Mesothelial cell of epicardium (in vitro differentiated cells): ENCODE measurements around the gene RELL1. TPM values are rescaled to one million over a fixed set of nuclear protein-coding genes. Genes with fewer than 3 reads are reported as not detected.
"Not testable (repeated sequence)": the region's sequence is repeated elsewhere in the genome, so short reads cannot be mapped to it uniquely, and the experiment has no call there.

Experiments
- DNase-seq, 2 experiments: peaks; one replicate each; pipeline ENCODE4 v3.0.0; 2021; ENCODE audit warnings: low spot score in 2 of 2; ENCODE audit not compliant: unreplicated experiment in 2 of 2
- H3K27ac Mint-ChIP-seq: 2 replicates; pipeline ENCODE4 v1.8.0; 2021; ENCODE audit warnings: mixed read lengths
- H3K27me3 Mint-ChIP-seq: 2 replicates; pipeline ENCODE4 v1.8.0; 2021; ENCODE audit warnings: low read depth, mixed read lengths
- H3K36me3 Mint-ChIP-seq: 2 replicates; pipeline ENCODE4 v1.8.0; 2021; ENCODE audit warnings: mixed read lengths
- H3K4me1 Mint-ChIP-seq: 2 replicates; pipeline ENCODE4 v1.8.0; 2021; ENCODE audit warnings: mixed read lengths
- H3K4me3 Mint-ChIP-seq: 2 replicates; pipeline ENCODE4 v1.8.0; 2021; ENCODE audit warnings: mild to moderate bottlenecking, moderate library complexity, mixed read lengths
- H3K9me3 Mint-ChIP-seq: 2 replicates; pipeline ENCODE4 v1.8.0; 2021; ENCODE audit warnings: mixed read lengths
- CTCF ChIP-seq: fragments of 200-600 bp; sonication (generic); IDR thresholded peaks from one replicate; pipeline ENCODE4 v1.5.0; 2021; ENCODE audit warnings: antibody characterized with exemption; ENCODE audit not compliant: unreplicated experiment
- total RNA-seq: library from RNA; stranded (reverse); gene quantifications from 3 replicates; pipeline ENCODE4 v1.2.1, GENCODE V29; 2021

The RELL1 gene
- total RNA-seq, 1 donor from 2014 or later: 11.7 TPM

GRCh38 chr4:37671072-37671471 lies 15.1 kb downstream of the RELL1 start:
- Mint-ChIP-seq H3K9me3 (no peaks in the 10 kb centered on the region), H3K36me3 (no peaks in the 10 kb centered on the region), H3K4me3 (no peak overlapping the region), H3K4me1 (peaks cover 20% of the 10 kb centered on the region), H3K27me3 (peaks cover 5% of the 10 kb centered on the region), H3K27ac (no peak overlapping the region)
- DNase-seq: no peak
- TF ChIP-seq CTCF: no peak

- Mint-ChIP-seq H3K4me1 (peaks cover 20% of the 10 kb centered on the region), H3K27ac (no peak overlapping the region), H3K36me3 (no peaks in the 10 kb centered on the region), H3K9me3 (no peaks in the 10 kb centered on the region), H3K4me3 (no peak overlapping the region), H3K27me3 (peaks cover 1% of the 10 kb centered on the region)
- DNase-seq: no peak
- no peak for TF ChIP-seq CTCF
These were observed 15.9 kb downstream of the RELL1 start for GRCh38 chr4:37670249-37670648.

- H3K9me3 Mint-ChIP-seq, H3K27me3 Mint-ChIP-seq, H3K27ac Mint-ChIP-seq, DNase-seq, H3K36me3 Mint-ChIP-seq, H3K4me3 Mint-ChIP-seq: not testable (repeated sequence)
- peaks cover 16% of the 10 kb centered on the region for H3K4me1 Mint-ChIP-seq
These were observed 17.1 kb downstream of the RELL1 start for GRCh38 chr4:37669124-37669523.

GRCh38 chr4:37667197-37668100 lies 18.7 kb downstream of the RELL1 start:
- H3K9me3 Mint-ChIP-seq: no peaks in the 10 kb centered on the region
- no peak overlapping the region for H3K4me3 Mint-ChIP-seq
- no peaks in the 10 kb centered on the region for H3K36me3 Mint-ChIP-seq
- no peaks in the 10 kb centered on the region for H3K27me3 Mint-ChIP-seq
- peaks cover 16% of the 10 kb centered on the region for H3K4me1 Mint-ChIP-seq
- H3K27ac Mint-ChIP-seq: no peak overlapping the region
- DNase-seq: no peak
- no peak for TF ChIP-seq CTCF

GRCh38 chr4:37666625-37667071 lies 19.5 kb downstream of the RELL1 start:
- Mint-ChIP-seq H3K27me3 (no peaks in the 10 kb centered on the region), H3K4me3 (no peak overlapping the region), H3K36me3 (no peaks in the 10 kb centered on the region), H3K9me3 (no peaks in the 10 kb centered on the region), H3K4me1 (peaks cover 21% of the 10 kb centered on the region), H3K27ac (no peak overlapping the region)
- TF ChIP-seq CTCF: no peak
- DNase-seq: no peak

GRCh38 chr4:37665333-37666320 lies 20.5 kb downstream of the RELL1 start:
- no peak for DNase-seq
- H3K36me3 Mint-ChIP-seq: no peaks in the 10 kb centered on the region
- H3K4me3 Mint-ChIP-seq: no peak overlapping the region
- H3K27ac Mint-ChIP-seq: no peak overlapping the region
- H3K9me3 Mint-ChIP-seq: no peaks in the 10 kb centered on the region
- H3K4me1 Mint-ChIP-seq: peaks cover 25% of the 10 kb centered on the region
- H3K27me3 Mint-ChIP-seq: no peaks in the 10 kb centered on the region
- TF ChIP-seq CTCF: no peak
